ENCODE data around the gene POU6F2. TPM values are rescaled to one million over a fixed set of nuclear protein-coding genes. Genes with fewer than 3 reads are reported as not detected.

Gene POU6F2
- total RNA-seq, 6 experiments from 2014 or later = 0.12 to 2.1 (median 0.64) TPM; not detected in 2

DNA sequence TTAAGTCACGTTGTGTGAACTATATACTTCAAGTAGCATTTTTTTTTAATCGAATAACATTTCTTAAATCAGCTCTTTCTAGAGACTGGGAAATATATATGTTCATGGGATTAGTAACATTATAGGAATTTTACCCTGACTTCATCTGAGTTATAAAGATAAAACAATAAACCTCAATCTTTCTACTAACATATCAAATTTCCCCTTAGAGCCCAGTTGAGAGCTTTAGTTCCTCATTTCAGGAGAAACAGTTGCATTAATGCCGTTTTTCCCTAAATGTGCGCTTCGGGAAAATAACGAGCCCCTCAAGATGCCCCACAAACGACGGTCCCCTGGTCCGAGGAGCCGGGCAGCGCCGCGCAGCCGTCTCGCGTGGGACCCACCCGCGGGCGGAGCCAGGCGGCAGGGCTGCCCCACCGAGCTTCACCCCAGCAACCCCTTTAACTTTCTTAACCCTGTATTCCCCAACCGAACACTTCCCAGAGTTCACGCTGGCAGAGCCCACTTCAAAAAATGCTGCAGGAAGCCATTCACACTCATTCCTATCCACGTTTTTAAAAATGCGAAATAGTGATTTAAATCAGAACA lies 436.0 kb downstream of the POU6F2 start:
- Histone ChIP-seq H3K9me3 (no peaks in the 10 kb centered on the region), H3K36me3 (no peaks in the 10 kb centered on the region), H3K4me3 (peak overlapping the region; percentile 45 to 55 (median 47)), H3K27me3 (no peaks in the 10 kb centered on the region), H3K4me1 (peaks cover 0 to 9% (median 0%) of the 10 kb centered on the region in 4 donors), H3K27ac (no peak overlapping the region)
- peak in 2 of 4 donors; percentile 17 to 33 for ATAC-seq
- intact Hi-C loops (cut with DNase I) = no loop called here
- TF ChIP-seq, protein P1, sequence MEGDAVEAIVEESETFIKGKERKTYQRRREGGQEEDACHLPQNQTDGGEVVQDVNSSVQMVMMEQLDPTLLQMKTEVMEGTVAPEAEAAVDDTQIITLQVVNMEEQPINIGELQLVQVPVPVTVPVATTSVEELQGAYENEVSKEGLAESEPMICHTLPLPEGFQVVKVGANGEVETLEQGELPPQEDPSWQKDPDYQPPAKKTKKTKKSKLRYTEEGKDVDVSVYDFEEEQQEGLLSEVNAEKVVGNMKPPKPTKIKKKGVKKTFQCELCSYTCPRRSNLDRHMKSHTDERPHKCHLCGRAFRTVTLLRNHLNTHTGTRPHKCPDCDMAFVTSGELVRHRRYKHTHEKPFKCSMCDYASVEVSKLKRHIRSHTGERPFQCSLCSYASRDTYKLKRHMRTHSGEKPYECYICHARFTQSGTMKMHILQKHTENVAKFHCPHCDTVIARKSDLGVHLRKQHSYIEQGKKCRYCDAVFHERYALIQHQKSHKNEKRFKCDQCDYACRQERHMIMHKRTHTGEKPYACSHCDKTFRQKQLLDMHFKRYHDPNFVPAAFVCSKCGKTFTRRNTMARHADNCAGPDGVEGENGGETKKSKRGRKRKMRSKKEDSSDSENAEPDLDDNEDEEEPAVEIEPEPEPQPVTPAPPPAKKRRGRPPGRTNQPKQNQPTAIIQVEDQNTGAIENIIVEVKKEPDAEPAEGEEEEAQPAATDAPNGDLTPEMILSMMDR (IDR thresholded peaks at IDR 0.05) = no peak
- no peak for TF ChIP-seq POLR2A (IDR thresholded peaks at IDR 0.05)
- DNase-seq = no peak
- 8% methylated on average over 25 of the region's 25 CpGs for WGBS (ENCODE audit: insufficient coverage, low coverage, low lambda C conversion rate, missing lambda C conversion rate)

- DNase-seq (peak in 2 of 3 donors; percentile 59 to 66), ATAC-seq (peak; percentile 73 to 98 (median 85))
- no peaks in the 10 kb centered on the region for H3K36me3 ChIP-seq
- no peaks in the 10 kb centered on the region for H3K27me3 ChIP-seq
- intact Hi-C loops (cut with DNase I) = no loop called here
- TF ChIP-seq, protein P1 (IDR thresholded peaks at IDR 0.05) = peak in 1 of 4 donors; percentile 7
- TF ChIP-seq POLR2A (IDR thresholded peaks at IDR 0.05) = no peak
- no peak overlapping the region for H3K27ac ChIP-seq
- peak overlapping the region; percentile 45 to 55 (median 47) for H3K4me3 ChIP-seq
- H3K9me3 ChIP-seq = no peaks in the 10 kb centered on the region
- WGBS (ENCODE audit: insufficient coverage, low coverage, low lambda C conversion rate, missing lambda C conversion rate) = 3% methylated on average over 14 of the region's 40 CpGs
- H3K4me1 ChIP-seq = peaks cover 0 to 9% (median 0%) of the 10 kb centered on the region in 4 donors
Observed at GRCh38 chr7:39414224-39415035, 436.7 kb downstream of the POU6F2 start.

- 90% methylated on average over 10 of the region's 13 CpGs for WGBS (ENCODE audit: insufficient coverage, low coverage, low lambda C conversion rate, missing lambda C conversion rate)
- no peak for DNase-seq
- no peaks in the 10 kb centered on the region for H3K9me3 ChIP-seq
- intact Hi-C loops (cut with DNase I) = no loop called here
- ATAC-seq = no peak
- no peak for TF ChIP-seq POLR2A (IDR thresholded peaks at IDR 0.05)
- TF ChIP-seq, protein P1 (IDR thresholded peaks at IDR 0.05) = no peak
- H3K4me3 ChIP-seq = no peak overlapping the region
- no peaks in the 10 kb centered on the region for H3K27me3 ChIP-seq
- H3K36me3 ChIP-seq = no peaks in the 10 kb centered on the region
- H3K27ac ChIP-seq = no peak overlapping the region
- H3K4me1 ChIP-seq = peaks cover 0 to 9% (median 0%) of the 10 kb centered on the region in 4 donors
Observed at GRCh38 chr7:39415091-39415787, 437.5 kb downstream of the POU6F2 start.

GRCh38 chr7:39416866-39417265 lies 439.2 kb downstream of the POU6F2 start:
- H3K36me3 ChIP-seq = no peaks in the 10 kb centered on the region
- no peaks in the 10 kb centered on the region for H3K27me3 ChIP-seq
- ATAC-seq (no peak), DNase-seq (no peak)
- no peak overlapping the region for H3K27ac ChIP-seq
- WGBS (ENCODE audit: insufficient coverage, low coverage, low lambda C conversion rate, missing lambda C conversion rate) = 58% methylated on average over 3 of the region's 3 CpGs
- intact Hi-C loops (cut with DNase I) = no loop called here
- TF ChIP-seq, protein P1 (IDR thresholded peaks at IDR 0.05) = no peak
- no peak for TF ChIP-seq POLR2A (IDR thresholded peaks at IDR 0.05)
- H3K9me3 ChIP-seq = no peaks in the 10 kb centered on the region
- peaks cover 0 to 9% (median 0%) of the 10 kb centered on the region in 4 donors for H3K4me1 ChIP-seq
- no peak overlapping the region for H3K4me3 ChIP-seq

Measured in right lobe of liver (tissue), 6 donors.